Measurements from ENCODE around the gene PDPK1. TPM values are rescaled to one million over a fixed set of nuclear protein-coding genes. Genes with fewer than 3 reads are reported as not detected.

Gene PDPK1
- total and polyA plus RNA-seq, 4 experiments from 2014 or later, result 26.4 to 71.3 (median 51.7) TPM

DNA sequence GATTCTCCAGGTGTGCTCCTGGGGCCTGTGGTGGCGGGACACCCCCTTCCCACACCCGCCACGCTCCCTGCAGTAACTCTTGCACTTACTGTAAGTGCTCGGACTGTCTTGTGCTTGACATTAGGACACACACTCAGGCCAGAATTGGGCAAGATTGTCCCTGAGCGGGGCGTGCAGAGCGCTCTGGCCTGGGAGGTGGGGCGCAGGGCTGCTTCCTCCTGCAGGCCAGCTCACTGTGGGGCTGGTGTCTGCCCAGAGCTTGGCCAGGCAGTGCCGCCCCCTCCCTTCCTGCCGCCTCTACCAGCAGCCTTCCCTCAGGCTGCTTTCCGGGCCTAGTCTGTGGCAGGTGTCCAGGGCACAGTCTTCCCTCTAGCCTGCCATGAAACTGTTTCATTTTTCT is 30.2 kb upstream of the PDPK1 start:
- no peak overlapping the region for H3K4me3 ChIP-seq (ENCODE audit: low read length in 2 of 2)
- peak in 1 of 5 donors; percentile 29 for DNase-seq
- no peaks in the 10 kb centered on the region for H3K36me3 ChIP-seq (ENCODE audit: insufficient read depth, low read length)
- intact Hi-C loops (cut with micrococcal nuclease), result no loop called here
- Mint-ChIP-seq H3K27me3 (no peaks in the 10 kb centered on the region), H3K27ac (no peak overlapping the region), H3K4me3 (no peak overlapping the region), H3K9me3 (no peaks in the 10 kb centered on the region), H3K4me1 (peaks cover 0 to 8% (median 5%) of the 10 kb centered on the region in 4 donors), H3K36me3 (no peaks in the 10 kb centered on the region)
- H3K27me3 ChIP-seq (ENCODE audit: insufficient read depth, low read length), result no peaks in the 10 kb centered on the region
- no peaks in the 10 kb centered on the region for H3K4me1 ChIP-seq (ENCODE audit: insufficient read depth, low read length)
- H3K9me3 ChIP-seq (ENCODE audit: control insufficient read depth in 1 of 2, low read length in 2 of 2), result no peaks in the 10 kb centered on the region
- CTCF ChIA-PET (ENCODE audit: partially characterized antibody), result no interaction called here
- POLR2A ChIA-PET (ENCODE audit: partially characterized antibody), result no interaction called here
- H3K27ac ChIP-seq (ENCODE audit: low read depth, low read length), result no peak overlapping the region

DNA sequence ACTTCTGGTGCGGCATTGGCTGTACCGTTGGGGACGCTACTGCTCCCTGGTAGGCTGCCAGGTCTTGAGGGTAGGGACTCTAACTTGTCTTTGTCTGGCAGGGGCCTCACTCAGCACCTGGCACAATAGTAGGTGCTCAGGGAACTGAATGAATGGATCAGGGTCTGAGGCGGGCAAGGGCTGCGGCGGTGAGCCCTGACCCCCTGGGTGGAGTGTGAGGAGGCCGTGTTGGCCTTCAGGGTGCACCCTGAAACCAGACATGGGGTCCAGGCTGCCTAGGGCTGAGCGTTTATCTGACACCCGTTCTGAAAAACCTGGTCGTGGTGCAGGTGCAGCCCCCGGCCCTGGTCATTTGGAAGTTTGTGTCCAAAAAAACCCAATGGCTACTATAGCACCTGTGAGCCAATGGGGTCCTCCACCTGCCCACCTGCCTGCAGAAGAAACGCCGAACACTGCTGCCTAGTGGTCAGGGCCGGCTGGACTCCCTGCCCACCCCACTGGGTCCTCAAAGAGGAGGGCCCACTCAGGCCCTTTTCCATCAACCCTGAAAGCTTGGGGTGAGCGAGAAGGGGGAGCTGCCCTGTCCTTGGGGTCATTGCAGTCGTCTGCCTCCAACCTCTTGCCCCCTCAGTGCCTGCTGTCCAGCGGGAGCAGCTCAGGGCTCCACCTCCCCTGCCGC is 29.0 kb upstream of the PDPK1 start:
- Mint-ChIP-seq H3K27me3 (no peaks in the 10 kb centered on the region), H3K4me1 (peaks cover 5 to 20% (median 10%) of the 10 kb centered on the region in 4 donors), H3K27ac (no peak overlapping the region), H3K9me3 (peaks cover 0 to 2% (median 0%) of the 10 kb centered on the region in 8 donors), H3K36me3 (no peaks in the 10 kb centered on the region), H3K4me3 (no peak overlapping the region)
- H3K4me3 ChIP-seq (ENCODE audit: low read length in 2 of 2), result no peak overlapping the region
- CTCF ChIA-PET (ENCODE audit: partially characterized antibody), result no interaction called here
- no peaks in the 10 kb centered on the region for H3K27me3 ChIP-seq (ENCODE audit: insufficient read depth, low read length)
- POLR2A ChIA-PET (ENCODE audit: partially characterized antibody), result no interaction called here
- H3K36me3 ChIP-seq (ENCODE audit: insufficient read depth, low read length), result no peaks in the 10 kb centered on the region
- peaks cover 7% of the 10 kb centered on the region for H3K4me1 ChIP-seq (ENCODE audit: insufficient read depth, low read length)
- intact Hi-C loops (cut with micrococcal nuclease), result no loop called here
- no peak overlapping the region for H3K27ac ChIP-seq (ENCODE audit: low read depth, low read length)
- H3K9me3 ChIP-seq (ENCODE audit: control insufficient read depth in 1 of 2, low read length in 2 of 2), result no peaks in the 10 kb centered on the region
- DNase-seq, result no peak

DNA sequence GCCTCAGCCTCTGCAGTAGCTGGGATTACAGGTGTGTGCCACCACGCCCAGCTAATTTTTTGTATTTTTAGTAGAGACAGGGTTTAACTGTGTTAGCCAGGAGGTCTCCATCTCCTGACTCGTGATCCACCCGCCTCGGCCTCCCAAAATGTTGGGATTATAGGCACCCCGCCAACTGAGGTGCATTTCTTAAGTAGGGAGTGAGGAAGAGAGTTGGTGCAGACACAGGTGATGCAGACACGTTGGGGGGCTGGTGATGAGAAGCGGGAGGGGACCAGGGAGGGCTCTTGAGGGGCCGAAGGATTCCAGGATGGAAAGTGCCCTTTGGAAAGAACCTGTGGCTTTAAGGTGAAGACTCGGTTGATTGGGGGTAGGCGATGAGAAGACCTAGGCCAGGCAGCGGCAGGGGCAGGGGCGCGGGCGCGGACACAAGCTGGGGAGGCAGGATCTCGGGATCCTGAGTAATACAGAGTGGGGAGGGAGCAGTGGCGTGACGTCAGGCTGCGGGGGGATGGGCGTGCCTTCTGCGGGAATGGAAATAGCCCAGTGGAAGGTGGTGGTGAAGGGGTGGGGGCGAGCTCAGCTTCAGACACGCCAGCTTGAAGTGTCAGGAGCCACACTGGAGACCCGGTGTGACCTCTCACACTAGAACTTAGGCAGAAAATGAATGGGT is 26.6 kb upstream of the PDPK1 start:
- Histone ChIP-seq H3K4me3 (ENCODE audit: low read length in 2 of 2) (no peak overlapping the region), H3K4me1 (ENCODE audit: insufficient read depth, low read length) (peaks cover 24% of the 10 kb centered on the region), H3K9me3 (ENCODE audit: control insufficient read depth in 1 of 2, low read length in 2 of 2) (no peaks in the 10 kb centered on the region), H3K36me3 (ENCODE audit: insufficient read depth, low read length) (no peaks in the 10 kb centered on the region), H3K27me3 (ENCODE audit: insufficient read depth, low read length) (no peaks in the 10 kb centered on the region), H3K27ac (ENCODE audit: low read depth, low read length) (no peak overlapping the region)
- intact Hi-C loops (cut with micrococcal nuclease), result loop anchor here (5.0 to 10.0 kb wide), 2 partner anchors 161 to 246 kb away; partner anchors contain the start of gene RNPS1
- H3K27me3 Mint-ChIP-seq, result no peaks in the 10 kb centered on the region
- peaks cover 0 to 4% (median 0%) of the 10 kb centered on the region in 8 donors for H3K9me3 Mint-ChIP-seq
- ChIA-PET CTCF (ENCODE audit: partially characterized antibody) (no interaction called here), POLR2A (ENCODE audit: partially characterized antibody) (interaction anchor here (6.1 kb wide), 1 partner anchor 21 kb away, joined by 101 read pairs; the partner anchor contains the start of gene CEMP1)
- H3K27ac Mint-ChIP-seq, result peak overlapping the region in 2 of 7 donors; percentile 43 to 91
- peaks cover 18 to 40% (median 25%) of the 10 kb centered on the region in 4 donors for H3K4me1 Mint-ChIP-seq
- peaks cover 0 to 14% of the 10 kb centered on the region in 2 donors for H3K36me3 Mint-ChIP-seq
- peak overlapping the region in 1 of 8 donors; percentile 25 for H3K4me3 Mint-ChIP-seq
- DNase-seq, result peak in 1 of 5 donors; percentile 36

GRCh38 chr16:2511996-2512734 is 25.7 kb upstream of the PDPK1 start:
- H3K27me3 ChIP-seq (ENCODE audit: insufficient read depth, low read length), result no peaks in the 10 kb centered on the region
- ChIA-PET CTCF (ENCODE audit: partially characterized antibody) (no interaction called here), POLR2A (ENCODE audit: partially characterized antibody) (interaction anchor here (0.9 to 6.1 kb wide), 4 partner anchors 20 to 260 kb away, joined by 3 to 101 read pairs (median 14); partner anchors contain the start of genes CEMP1 and PDPK1)
- peaks cover 0 to 6% (median 0%) of the 10 kb centered on the region in 8 donors for H3K9me3 Mint-ChIP-seq
- H3K4me1 ChIP-seq (ENCODE audit: insufficient read depth, low read length), result peaks cover 33% of the 10 kb centered on the region
- H3K4me3 ChIP-seq (ENCODE audit: low read length in 2 of 2), result no peak overlapping the region
- H3K4me3 Mint-ChIP-seq, result peak overlapping the region; percentile 7 to 91 (median 85)
- DNase-seq, result peak in 1 of 5 donors; percentile 41
- peaks cover 27 to 49% (median 33%) of the 10 kb centered on the region in 4 donors for H3K4me1 Mint-ChIP-seq
- peak overlapping the region; percentile 57 to 97 (median 92) for H3K27ac Mint-ChIP-seq
- H3K27me3 Mint-ChIP-seq, result no peaks in the 10 kb centered on the region
- no peaks in the 10 kb centered on the region for H3K36me3 ChIP-seq (ENCODE audit: insufficient read depth, low read length)
- H3K27ac ChIP-seq (ENCODE audit: low read depth, low read length), result no peak overlapping the region
- peaks cover 0 to 23% of the 10 kb centered on the region in 2 donors for H3K36me3 Mint-ChIP-seq
- no peaks in the 10 kb centered on the region for H3K9me3 ChIP-seq (ENCODE audit: control insufficient read depth in 1 of 2, low read length in 2 of 2)
- intact Hi-C loops (cut with micrococcal nuclease), result loop anchor here (5.0 to 10.0 kb wide), 2 partner anchors 160 to 247 kb away; partner anchors contain the start of gene RNPS1

DNA sequence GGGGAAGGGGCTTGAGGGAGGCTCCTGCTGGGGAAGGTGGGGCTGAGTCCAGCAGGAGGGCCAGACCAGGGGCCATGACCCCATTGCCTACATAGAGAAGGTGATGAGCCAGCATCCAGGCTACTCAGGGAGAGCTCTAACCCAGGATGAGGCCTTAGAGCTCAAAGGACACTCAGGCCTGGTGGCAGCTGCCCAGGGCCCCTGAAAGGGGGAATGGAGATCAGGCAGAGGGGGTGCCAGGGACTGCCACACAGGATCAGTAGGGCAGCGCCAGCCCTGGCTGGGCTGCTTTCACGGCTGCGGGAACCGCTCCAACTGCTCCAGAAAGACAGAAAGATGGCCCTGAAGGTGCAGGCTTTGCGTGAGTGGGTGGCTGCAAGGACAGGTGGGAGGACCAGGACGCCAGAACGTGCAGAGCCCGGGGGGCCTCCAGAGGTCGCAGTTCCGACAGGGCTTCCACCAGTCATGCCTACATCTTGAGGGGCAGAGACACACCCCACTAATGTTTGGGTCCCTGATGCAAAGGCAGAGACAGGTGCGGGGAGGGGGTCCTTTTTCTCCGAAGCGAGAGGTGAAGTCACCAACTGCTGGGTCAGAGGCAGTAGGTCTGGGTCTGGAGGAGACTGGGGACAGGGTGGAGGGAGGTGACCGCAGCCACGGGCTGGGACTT is 25.0 kb upstream of the PDPK1 start:
- H3K27me3 Mint-ChIP-seq, result no peaks in the 10 kb centered on the region
- CTCF ChIA-PET (ENCODE audit: partially characterized antibody), result interaction anchor here (1.0 kb wide), 1 partner anchor 18 kb away, joined by 3 read pairs; the partner anchor contains the start of gene CEMP1

More for the DNA sequence above, 25.0 kb upstream of the PDPK1 start:
- Histone ChIP-seq H3K9me3 (ENCODE audit: control insufficient read depth in 1 of 2, low read length in 2 of 2) (no peaks in the 10 kb centered on the region), H3K4me1 (ENCODE audit: insufficient read depth, low read length) (peaks cover 40% of the 10 kb centered on the region), H3K27me3 (ENCODE audit: insufficient read depth, low read length) (no peaks in the 10 kb centered on the region), H3K4me3 (ENCODE audit: low read length in 2 of 2) (peak overlapping the region; percentile 12 to 74), H3K36me3 (ENCODE audit: insufficient read depth, low read length) (no peaks in the 10 kb centered on the region), H3K27ac (ENCODE audit: low read depth, low read length) (peak overlapping the region; percentile 94)
- peaks cover 0 to 7% (median 0%) of the 10 kb centered on the region in 8 donors for H3K9me3 Mint-ChIP-seq
- H3K4me3 Mint-ChIP-seq, result peak overlapping the region; percentile 79 to 96 (median 86)
- H3K27ac Mint-ChIP-seq, result peak overlapping the region; percentile 91 to 97 (median 92)
- DNase-seq, result peak in 1 of 5 donors; percentile 58
- H3K36me3 Mint-ChIP-seq, result peaks cover 0 to 25% of the 10 kb centered on the region in 2 donors
- intact Hi-C loops (cut with micrococcal nuclease), result loop anchor here (1.0 to 10.0 kb wide), 8 partner anchors 19 to 358 kb away; partner anchors contain the start of genes CCNF, RNPS1, TBC1D24 and TRAF7
- peaks cover 32 to 56% (median 40%) of the 10 kb centered on the region in 4 donors for H3K4me1 Mint-ChIP-seq
- POLR2A ChIA-PET (ENCODE audit: partially characterized antibody), result interaction anchor here (0.7 to 6.1 kb wide), 12 partner anchors 12 to 357 kb away, joined by 3 to 101 read pairs (median 4); partner anchors contain the start of genes ABCA3, CEMP1, MLST8 and PDPK1
